Measurements from ENCODE around the gene PRKAR2A.

- TF ChIP-seq POLR2A (IDR thresholded peaks at IDR 0.05; ENCODE audit: extremely low read depth, insufficient read length) = no peak
- TF ChIP-seq CTCF (IDR thresholded peaks at IDR 0.05; ENCODE audit: low read depth, low read length) = no peak
Measured at GRCh38 chr3:48716508-48716981, 131.1 kb downstream of the PRKAR2A start.
